Stomach (tissue), 4 donors: ENCODE data around the gene SET.

Experiments used
- EP300 ChIP-seq: sonication (generic); formaldehyde crosslinking; IDR thresholded peaks from one replicate; pipeline ENCODE4 v1.6.1; 2017; ENCODE audit warnings: antibody characterized with exemption
- POLR2A ChIP-seq, 4 donors: fragments of 450-650 bp; IDR thresholded peaks; one replicate each; pipeline ENCODE4 v1.6.1; 2016; ENCODE audit warnings: antibody characterized with exemption in 4 of 4, control low read depth in 2 of 4, mild to moderate bottlenecking in 1 of 4, moderate library complexity in 1 of 4
- POLR2AphosphoS5 ChIP-seq, 3 donors: sonication (generic); formaldehyde crosslinking; IDR thresholded peaks; one replicate each; pipeline ENCODE4 v1.6.1; 2016; ENCODE audit warnings: antibody characterized with exemption in 3 of 3
- TF ChIP-seq, protein P1 (sequence below), 7 experiments: fragments of 450-650 bp in 4 of 7; fragments of 200-600 bp in 3 of 7; sonication (generic) in 3 of 7; IDR thresholded peaks; one replicate each; pipeline ENCODE4 v1.5.1; 2016 to 2019; ENCODE audit warnings: antibody characterized with exemption in 7 of 7, control low read depth in 2 of 7, mild to moderate bottlenecking in 1 of 7

DNA sequence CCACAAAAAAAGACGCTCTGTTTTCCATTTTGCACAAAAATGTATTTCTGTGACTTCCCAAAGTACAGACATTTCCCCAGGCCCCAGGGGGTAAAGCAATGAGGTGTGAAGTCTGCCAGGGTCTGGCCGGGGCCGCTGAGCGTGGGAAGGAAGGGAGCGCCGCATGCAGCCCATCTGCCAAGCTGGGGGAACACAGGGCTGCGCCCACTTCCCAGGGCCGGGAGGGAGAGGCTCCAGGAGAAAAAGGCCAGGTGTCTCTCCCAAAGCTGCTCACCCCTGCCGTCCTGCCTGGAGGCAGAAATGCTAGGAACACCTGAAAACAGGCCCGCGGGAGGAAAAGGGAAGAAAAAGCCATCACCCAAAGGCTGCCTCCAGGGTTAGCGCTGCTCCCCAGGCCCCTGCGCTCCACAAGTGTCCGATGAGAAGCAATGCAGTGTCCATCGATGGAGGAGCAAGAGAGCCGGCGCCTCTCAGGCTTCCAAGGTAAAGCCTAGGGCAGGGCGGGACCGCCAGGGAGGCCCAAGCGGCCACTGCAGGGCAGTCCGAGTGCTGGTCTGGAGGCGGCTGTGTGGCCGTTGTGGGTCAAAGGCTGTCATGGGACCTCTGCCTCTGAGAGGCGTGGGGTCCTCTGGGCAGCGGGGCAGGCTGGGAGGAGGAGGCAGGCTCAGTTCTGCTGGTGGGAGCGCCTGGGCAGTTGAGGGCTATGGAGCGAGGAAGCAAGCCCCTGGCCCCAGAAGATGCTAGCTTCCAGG lies 40.9 kb downstream of the SET start:
- TF ChIP-seq, protein P1, sequence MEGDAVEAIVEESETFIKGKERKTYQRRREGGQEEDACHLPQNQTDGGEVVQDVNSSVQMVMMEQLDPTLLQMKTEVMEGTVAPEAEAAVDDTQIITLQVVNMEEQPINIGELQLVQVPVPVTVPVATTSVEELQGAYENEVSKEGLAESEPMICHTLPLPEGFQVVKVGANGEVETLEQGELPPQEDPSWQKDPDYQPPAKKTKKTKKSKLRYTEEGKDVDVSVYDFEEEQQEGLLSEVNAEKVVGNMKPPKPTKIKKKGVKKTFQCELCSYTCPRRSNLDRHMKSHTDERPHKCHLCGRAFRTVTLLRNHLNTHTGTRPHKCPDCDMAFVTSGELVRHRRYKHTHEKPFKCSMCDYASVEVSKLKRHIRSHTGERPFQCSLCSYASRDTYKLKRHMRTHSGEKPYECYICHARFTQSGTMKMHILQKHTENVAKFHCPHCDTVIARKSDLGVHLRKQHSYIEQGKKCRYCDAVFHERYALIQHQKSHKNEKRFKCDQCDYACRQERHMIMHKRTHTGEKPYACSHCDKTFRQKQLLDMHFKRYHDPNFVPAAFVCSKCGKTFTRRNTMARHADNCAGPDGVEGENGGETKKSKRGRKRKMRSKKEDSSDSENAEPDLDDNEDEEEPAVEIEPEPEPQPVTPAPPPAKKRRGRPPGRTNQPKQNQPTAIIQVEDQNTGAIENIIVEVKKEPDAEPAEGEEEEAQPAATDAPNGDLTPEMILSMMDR (IDR thresholded peaks at IDR 0.05), result no peak
- TF ChIP-seq POLR2A (IDR thresholded peaks at IDR 0.05) (no peak), POLR2AphosphoS5 (IDR thresholded peaks at IDR 0.05) (no peak), EP300 (no peak)
